ENCODE data around the gene ZNF74.
"Not testable (repeated sequence)": the region's sequence is repeated elsewhere in the genome, so short reads cannot be mapped to it uniquely, and the experiment has no call there.

The ZNF74 gene

DNA sequence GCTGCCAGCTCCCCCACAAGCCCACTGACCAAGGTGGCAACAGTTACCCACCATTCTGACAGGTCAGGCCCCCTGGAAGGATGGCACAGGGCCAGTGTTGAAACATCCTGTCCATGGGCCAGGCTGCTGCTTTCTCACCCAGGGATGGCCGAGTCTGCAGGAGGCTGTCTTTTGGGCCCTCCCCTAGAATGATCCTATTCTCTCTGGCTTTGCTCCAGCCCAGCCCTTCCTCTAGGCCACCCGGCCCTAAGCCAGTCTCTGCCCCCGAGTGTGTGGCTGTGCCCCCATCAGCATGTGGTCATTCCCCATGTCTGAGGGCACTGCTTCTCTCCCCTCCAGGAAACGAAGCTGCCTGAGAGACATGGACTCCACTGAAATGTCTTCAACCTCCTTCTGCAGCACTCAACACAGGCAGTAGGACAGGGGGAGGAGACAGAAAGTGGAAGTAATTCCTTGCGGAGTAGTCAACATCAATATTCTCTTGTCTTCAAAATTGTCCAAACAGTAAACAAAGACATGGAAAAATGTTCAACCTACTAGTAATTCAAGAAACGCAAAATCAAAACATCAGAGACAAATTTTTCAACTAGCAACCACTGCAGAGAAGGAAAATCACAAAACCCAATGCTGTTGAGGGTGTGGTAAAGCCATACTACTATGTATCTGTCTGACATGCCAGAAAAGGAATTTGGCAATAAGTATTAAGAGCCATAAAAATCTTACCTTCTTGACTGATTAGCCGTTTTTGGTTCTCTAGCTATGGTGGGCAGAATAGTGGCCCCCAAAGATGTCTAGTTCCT is 48.7 kb downstream of the ZNF74 start:
- no peak for DNase-seq (ENCODE audit: low read depth, low spot score)
- in situ Hi-C loops (cut with HindIII; ENCODE audit: low sequenced_read_pairs), result no loop called here
- TF ChIP-seq, protein P1, sequence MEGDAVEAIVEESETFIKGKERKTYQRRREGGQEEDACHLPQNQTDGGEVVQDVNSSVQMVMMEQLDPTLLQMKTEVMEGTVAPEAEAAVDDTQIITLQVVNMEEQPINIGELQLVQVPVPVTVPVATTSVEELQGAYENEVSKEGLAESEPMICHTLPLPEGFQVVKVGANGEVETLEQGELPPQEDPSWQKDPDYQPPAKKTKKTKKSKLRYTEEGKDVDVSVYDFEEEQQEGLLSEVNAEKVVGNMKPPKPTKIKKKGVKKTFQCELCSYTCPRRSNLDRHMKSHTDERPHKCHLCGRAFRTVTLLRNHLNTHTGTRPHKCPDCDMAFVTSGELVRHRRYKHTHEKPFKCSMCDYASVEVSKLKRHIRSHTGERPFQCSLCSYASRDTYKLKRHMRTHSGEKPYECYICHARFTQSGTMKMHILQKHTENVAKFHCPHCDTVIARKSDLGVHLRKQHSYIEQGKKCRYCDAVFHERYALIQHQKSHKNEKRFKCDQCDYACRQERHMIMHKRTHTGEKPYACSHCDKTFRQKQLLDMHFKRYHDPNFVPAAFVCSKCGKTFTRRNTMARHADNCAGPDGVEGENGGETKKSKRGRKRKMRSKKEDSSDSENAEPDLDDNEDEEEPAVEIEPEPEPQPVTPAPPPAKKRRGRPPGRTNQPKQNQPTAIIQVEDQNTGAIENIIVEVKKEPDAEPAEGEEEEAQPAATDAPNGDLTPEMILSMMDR (IDR thresholded peaks at IDR 0.05; ENCODE audit: low read depth, low read length), result no peak
- no peak overlapping the region for H3K4me3 ChIP-seq (ENCODE audit: low read depth, low read length)

DNA sequence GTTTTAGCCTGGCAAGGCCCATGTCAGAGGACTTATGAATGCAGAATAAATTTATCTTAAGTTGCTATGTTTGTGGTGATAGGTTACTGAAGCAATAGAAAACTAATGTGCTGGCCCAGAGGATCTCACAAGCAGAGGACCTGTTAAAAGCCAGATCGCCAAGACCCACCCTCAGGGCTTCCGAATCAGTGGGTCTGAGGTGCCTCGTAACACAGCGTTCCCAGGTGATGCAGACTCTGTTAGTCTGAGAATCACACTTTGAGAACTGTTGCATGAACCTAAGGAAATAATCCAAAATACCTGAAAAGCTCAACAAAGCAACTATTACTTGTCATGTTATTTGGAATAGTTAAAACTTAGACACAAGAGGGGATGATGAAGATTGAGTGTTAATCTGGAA is 50.4 kb downstream of the ZNF74 start:
- in situ Hi-C loops (cut with HindIII; ENCODE audit: low sequenced_read_pairs), result no loop called here

DNA sequence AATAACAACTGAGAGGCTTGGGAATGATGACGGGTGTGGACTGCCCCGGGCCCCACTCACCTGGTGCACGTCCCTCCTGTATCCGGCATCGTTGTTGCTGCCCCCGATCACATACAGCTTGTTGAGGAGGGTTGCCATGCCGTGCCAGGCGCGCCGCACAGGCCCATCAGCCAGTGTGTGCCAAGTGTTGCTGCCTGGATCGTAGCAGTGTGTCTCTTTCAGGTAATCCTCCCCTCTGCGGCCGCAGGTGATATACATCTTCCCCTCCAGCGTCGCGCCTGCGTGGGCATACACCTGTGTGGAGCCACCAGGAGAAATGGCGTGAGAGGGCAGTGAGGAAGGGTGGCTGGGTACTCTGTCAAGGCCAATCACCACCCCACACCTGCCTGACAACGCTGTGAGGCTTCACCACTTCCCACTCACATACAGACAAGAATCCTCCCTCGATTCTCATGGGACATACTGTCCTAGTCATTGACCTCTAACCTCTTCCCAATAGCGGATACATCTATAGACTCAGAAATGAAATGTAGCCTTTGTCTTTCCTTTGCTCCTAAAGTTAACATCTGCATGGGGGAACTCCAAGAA is 52.5 kb downstream of the ZNF74 start:
- in situ Hi-C loops (cut with HindIII; ENCODE audit: low sequenced_read_pairs), result no loop called here
- TF ChIP-seq, protein P1 (IDR thresholded peaks at IDR 0.05; ENCODE audit: low read depth, low read length), result no peak
- no peak overlapping the region for H3K4me3 ChIP-seq (ENCODE audit: low read depth, low read length)
- no peak for DNase-seq (ENCODE audit: low read depth, low spot score)

More for the DNA sequence above, 50.4 kb downstream of the ZNF74 start:
- no peak overlapping the region for H3K4me3 ChIP-seq (ENCODE audit: low read depth, low read length)
- TF ChIP-seq, protein P1 (IDR thresholded peaks at IDR 0.05; ENCODE audit: low read depth, low read length), result no peak
- no peak for DNase-seq (ENCODE audit: low read depth, low spot score)

DNA sequence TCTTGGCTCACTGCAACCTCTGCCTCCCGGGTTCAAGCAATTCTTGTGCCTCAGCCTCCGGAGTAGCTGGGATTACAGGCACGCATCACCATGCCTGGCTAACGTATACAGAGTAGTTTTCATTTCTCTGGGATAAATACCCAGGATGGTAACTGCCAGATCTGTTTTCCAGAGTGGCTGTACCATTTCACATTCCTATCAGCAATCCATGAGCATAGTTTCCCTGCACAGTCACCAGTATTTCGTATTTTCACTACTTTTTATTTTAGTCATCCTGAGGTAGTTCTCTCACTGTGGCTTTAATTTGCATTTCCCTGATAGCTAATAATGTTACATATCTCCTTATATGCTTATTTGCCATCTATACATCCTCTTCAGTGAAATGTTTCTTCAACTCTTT is 54.7 kb downstream of the ZNF74 start:
- DNase-seq (ENCODE audit: low read depth, low spot score), result no peak
- in situ Hi-C loops (cut with HindIII; ENCODE audit: low sequenced_read_pairs), result no loop called here
- TF ChIP-seq, protein P1 (IDR thresholded peaks at IDR 0.05; ENCODE audit: low read depth, low read length), result no peak
- H3K4me3 ChIP-seq (ENCODE audit: low read depth, low read length), result no peak overlapping the region

DNA sequence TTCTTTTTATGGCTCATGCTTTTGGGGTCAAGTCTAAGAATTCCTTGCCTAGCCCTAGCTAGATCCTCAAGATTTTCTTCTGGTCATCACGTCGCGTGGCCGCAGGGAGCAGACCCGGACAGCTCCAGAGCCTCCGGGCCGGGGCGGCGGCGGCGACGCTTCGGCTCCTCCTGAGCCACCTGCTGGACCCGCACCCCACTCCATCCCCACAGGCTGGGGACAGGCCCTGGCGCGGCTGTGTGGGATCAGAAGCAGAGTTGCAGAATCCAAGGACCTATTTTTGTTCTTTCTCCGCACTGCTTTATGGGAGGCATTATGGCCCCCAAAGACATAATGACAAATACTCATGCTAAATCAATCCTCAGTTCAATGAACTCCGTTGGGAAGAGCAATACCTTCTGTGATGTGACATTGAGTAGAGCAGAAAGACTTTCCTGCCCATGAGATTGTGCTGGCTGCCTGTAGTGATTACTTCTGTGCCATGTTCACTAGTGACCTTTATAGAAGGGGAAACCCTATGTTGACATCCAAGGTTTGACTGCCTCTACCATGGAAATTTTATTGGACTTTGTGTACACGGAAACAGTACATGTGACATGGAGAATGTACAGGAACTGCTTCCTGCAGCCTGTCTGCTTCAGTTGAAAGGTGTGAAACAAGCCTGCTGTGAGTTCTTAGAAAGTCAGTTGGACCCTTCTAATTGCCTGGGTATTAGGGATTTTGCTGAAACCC is 56.0 kb downstream of the ZNF74 start:
- TF ChIP-seq, protein P1 (IDR thresholded peaks at IDR 0.05; ENCODE audit: low read depth, low read length), result no peak
- no peak overlapping the region for H3K4me3 ChIP-seq (ENCODE audit: low read depth, low read length)
- in situ Hi-C loops (cut with HindIII; ENCODE audit: low sequenced_read_pairs), result no loop called here
- no peak for DNase-seq (ENCODE audit: low read depth, low spot score)

DNA sequence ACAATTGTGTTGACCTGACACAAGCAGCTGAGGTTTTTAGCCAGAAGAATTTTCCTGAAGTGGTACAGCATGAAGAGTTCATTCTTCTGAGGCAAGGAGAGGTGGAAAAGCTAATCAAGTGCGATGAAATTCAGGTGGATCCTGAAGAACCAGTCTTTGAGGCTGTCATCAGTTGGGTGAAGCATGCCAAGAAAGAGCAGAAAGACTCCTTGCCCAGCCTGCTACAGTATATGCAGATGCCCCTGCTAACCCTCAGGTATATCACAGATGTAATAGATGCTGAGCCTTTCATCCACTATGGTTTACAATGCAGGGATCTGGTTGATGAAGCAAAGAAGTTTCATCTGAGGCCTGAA is 56.6 kb downstream of the ZNF74 start:
- DNase-seq (ENCODE audit: low read depth, low spot score), result no peak
- in situ Hi-C loops (cut with HindIII; ENCODE audit: low sequenced_read_pairs), result no loop called here
- TF ChIP-seq, protein P1 (IDR thresholded peaks at IDR 0.05; ENCODE audit: low read depth, low read length), result no peak
- H3K4me3 ChIP-seq (ENCODE audit: low read depth, low read length), result no peak overlapping the region

DNA sequence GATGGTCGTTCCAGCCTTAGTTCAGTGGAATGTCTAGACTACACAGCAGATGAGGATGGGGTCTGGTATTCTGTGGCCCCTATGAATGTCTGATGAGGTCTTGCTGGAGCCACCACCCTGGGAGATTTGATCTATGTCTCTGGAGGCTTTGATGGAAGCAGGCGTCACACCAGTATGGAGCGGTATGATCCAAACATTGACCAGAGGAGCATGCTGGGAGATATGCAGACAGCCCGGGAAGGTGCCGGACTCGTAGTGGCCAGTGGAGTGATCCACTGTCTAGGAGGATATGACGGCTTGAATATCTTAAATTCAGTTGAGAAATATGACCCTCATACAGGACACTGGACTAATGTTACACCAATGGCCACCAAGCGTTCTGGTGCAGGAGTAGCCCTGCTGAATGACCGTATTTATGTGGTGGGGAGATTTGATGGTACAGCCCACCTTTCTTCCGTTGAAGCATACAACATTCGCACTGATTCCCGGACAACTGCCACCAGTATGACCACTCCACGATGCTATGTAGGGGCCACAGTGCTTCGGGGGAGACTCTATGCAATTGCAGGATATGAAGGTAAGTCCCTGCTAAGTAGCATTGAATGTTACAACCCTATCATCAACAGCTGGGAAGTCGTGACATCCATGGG is 57.3 kb downstream of the ZNF74 start:
- in situ Hi-C loops (cut with HindIII; ENCODE audit: low sequenced_read_pairs), result not testable (repeated sequence)

More for the DNA sequence above, 57.3 kb downstream of the ZNF74 start:
- not testable (repeated sequence) for DNase-seq (ENCODE audit: low read depth, low spot score); H3K4me3 ChIP-seq (ENCODE audit: low read depth, low read length)
